ENCODE data around the gene SLC9C1.

GRCh38 chr3:112233083-112233482, 60.9 kb downstream of the SLC9C1 start:
- TF ChIP-seq POLR2A (IDR thresholded peaks at IDR 0.05), result no peak
- TF ChIP-seq CTCF (IDR thresholded peaks at IDR 0.05), result no peak
- no peak for TF ChIP-seq POLR2AphosphoS5 (IDR thresholded peaks at IDR 0.05)
- no peak for TF ChIP-seq EP300 (IDR thresholded peaks at IDR 0.05; ENCODE audit: low read depth)
